HEK293 (cell line): ENCODE data around the gene TBX1.

Experiments
- CTCF ChIA-PET: fragments of 350-600 bp; formaldehyde crosslinking; extraction: SDS; loops from one replicate; lab custom pipeline; 2021; ENCODE audit warnings: antibody characterized with exemption; lab: Yijun Ruan, JAX
- POLR2A ChIA-PET: fragments of 300-600 bp; formaldehyde crosslinking; extraction: SDS; loops from one replicate; lab custom pipeline; 2020; ENCODE audit warnings: antibody characterized with exemption, inconsistent platforms; lab: Yijun Ruan, JAX
- H3K27ac ChIP-seq: fragments of 200-500 bp; sonication (Bioruptor generic); 2 replicates; pipeline ENCODE4 v1.5.1; 2014; ENCODE audit warnings: low read depth, low read length, control low read depth, inconsistent platforms; ENCODE audit errors: extremely low read depth
- H3K36me3 ChIP-seq, 2 experiments: fragments of 200-500 bp in 1 of 2; sonication (Bioruptor generic) in 1 of 2; 1 replicate in 1 of 2; 2 replicates in 1 of 2; pipeline ENCODE4 v1.5.1; 2014 to 2017; ENCODE audit warnings: inconsistent platforms in 2 of 2, low read length in 2 of 2; ENCODE audit not compliant: control insufficient read depth in 2 of 2, insufficient read depth in 1 of 2
- H3K4me1 ChIP-seq: fragments of 200-500 bp; sonication (Bioruptor generic); 2 replicates; pipeline ENCODE4 v1.5.1; 2014; ENCODE audit warnings: mild to moderate bottlenecking, low read length, inconsistent platforms; ENCODE audit not compliant: control insufficient read depth, insufficient read depth
- H3K4me3 ChIP-seq: 2 replicates; pipeline ENCODE4 v1.5.1; 2011; ENCODE audit warnings: low read depth, mild to moderate bottlenecking, control low read depth, low read length, moderate library complexity
- H3K9me3 ChIP-seq: fragments of 200-500 bp; sonication (Bioruptor generic); 2 replicates; pipeline ENCODE4 v1.5.1; 2014; ENCODE audit warnings: low read depth, low read length, inconsistent platforms; ENCODE audit not compliant: control insufficient read depth, insufficient read depth
- GLI4 ChIP-seq: fragments of 450-650 bp; formaldehyde crosslinking; IDR thresholded peaks from 2 replicates; pipeline ENCODE4 v1.5.1; 2016; ENCODE audit warnings: missing biosample characterization, missing genetic modification characterization
- HOXC10 ChIP-seq: sonication (generic); formaldehyde crosslinking; IDR thresholded peaks from 2 replicates; pipeline ENCODE4 v1.8.1; 2023; ENCODE audit warnings: mild to moderate bottlenecking, missing genetic modification reagents
- OVOL3 ChIP-seq: fragments of 450-650 bp; formaldehyde crosslinking; IDR thresholded peaks from 2 replicates; pipeline ENCODE4 v1.5.1; 2016; ENCODE audit warnings: missing biosample characterization, missing genetic modification characterization
- PRDM2 ChIP-seq: fragments of 450-650 bp; formaldehyde crosslinking; IDR thresholded peaks from 2 replicates; pipeline ENCODE4 v1.5.1; 2016; ENCODE audit warnings: missing biosample characterization, missing genetic modification characterization, borderline replicate concordance
- SP2 ChIP-seq: fragments of 450-650 bp; formaldehyde crosslinking; IDR thresholded peaks from 2 replicates; pipeline ENCODE4 v1.5.1; 2016; ENCODE audit warnings: missing biosample characterization, missing genetic modification characterization
- SP7 ChIP-seq: fragments of 450-650 bp; formaldehyde crosslinking; IDR thresholded peaks from 2 replicates; pipeline ENCODE4 v1.5.1; 2016; ENCODE audit warnings: missing biosample characterization, missing genetic modification characterization
- YY1 ChIP-seq: fragments of 450-650 bp; formaldehyde crosslinking; IDR thresholded peaks from 2 replicates; pipeline ENCODE4 v1.5.1; 2018; ENCODE audit warnings: missing biosample characterization, missing genetic modification characterization
- ZBTB48 ChIP-seq: fragments of 450-650 bp; formaldehyde crosslinking; IDR thresholded peaks from 2 replicates; pipeline ENCODE4 v1.5.1; 2016; ENCODE audit warnings: missing biosample characterization, missing genetic modification characterization
- ZFP69B ChIP-seq: fragments of 450-650 bp; formaldehyde crosslinking; IDR thresholded peaks from 2 replicates; pipeline ENCODE4 v1.5.1; 2016; ENCODE audit warnings: missing biosample characterization, missing genetic modification characterization
- ZNF169 ChIP-seq: fragments of 450-650 bp; formaldehyde crosslinking; IDR thresholded peaks from 2 replicates; pipeline ENCODE4 v1.5.1; 2016; ENCODE audit warnings: missing biosample characterization, missing genetic modification characterization
- ZNF2 ChIP-seq: fragments of 450-650 bp; formaldehyde crosslinking; IDR thresholded peaks from 2 replicates; pipeline ENCODE4 v1.5.1; 2016; ENCODE audit warnings: missing biosample characterization, missing genetic modification characterization
- ZNF221 ChIP-seq: fragments of 450-650 bp; formaldehyde crosslinking; IDR thresholded peaks from 2 replicates; pipeline ENCODE4 v1.5.1; 2017; ENCODE audit warnings: missing biosample characterization, missing genetic modification characterization, borderline replicate concordance
- ZNF280D ChIP-seq: fragments of 450-650 bp; formaldehyde crosslinking; IDR thresholded peaks from 2 replicates; pipeline ENCODE4 v1.5.1; 2016; ENCODE audit warnings: missing biosample characterization, missing genetic modification characterization
- ZNF366 ChIP-seq: fragments of 450-650 bp; formaldehyde crosslinking; conservative IDR thresholded peaks from 2 replicates; pipeline ENCODE4 v1.5.1; 2016; ENCODE audit warnings: missing biosample characterization, missing genetic modification characterization
- ZNF548 ChIP-seq: fragments of 450-650 bp; formaldehyde crosslinking; IDR thresholded peaks from 2 replicates; pipeline ENCODE4 v1.5.1; 2016; ENCODE audit warnings: missing biosample characterization, missing genetic modification characterization
- ZNF558 ChIP-seq: fragments of 450-650 bp; formaldehyde crosslinking; IDR thresholded peaks from 2 replicates; pipeline ENCODE4 v1.5.1; 2016; ENCODE audit warnings: missing biosample characterization, missing genetic modification characterization
- ZNF571 ChIP-seq: fragments of 450-650 bp; formaldehyde crosslinking; IDR thresholded peaks from 2 replicates; pipeline ENCODE4 v1.5.0; 2017; ENCODE audit warnings: missing biosample characterization, missing genetic modification characterization
- ZNF610 ChIP-seq: fragments of 450-650 bp; formaldehyde crosslinking; IDR thresholded peaks from 2 replicates; pipeline ENCODE4 v1.5.1; 2016; ENCODE audit warnings: missing biosample characterization, missing genetic modification characterization, borderline replicate concordance
- ZNF660 ChIP-seq: fragments of 450-650 bp; IDR thresholded peaks from 2 replicates; pipeline ENCODE4 v1.5.1; 2018; ENCODE audit warnings: missing biosample characterization, mild to moderate bottlenecking, missing genetic modification characterization
- TF ChIP-seq, protein P1 (sequence below): fragments of 450-650 bp; formaldehyde crosslinking; IDR thresholded peaks from 2 replicates; pipeline ENCODE4 v1.5.1; 2016; ENCODE audit warnings: missing biosample characterization, missing genetic modification characterization
- TF ChIP-seq, protein P2 (sequence below): fragments of 450-650 bp; formaldehyde crosslinking; IDR thresholded peaks from 2 replicates; pipeline ENCODE4 v1.5.1; 2016; ENCODE audit warnings: missing biosample characterization, missing genetic modification characterization

TBX1 gene

DNA sequence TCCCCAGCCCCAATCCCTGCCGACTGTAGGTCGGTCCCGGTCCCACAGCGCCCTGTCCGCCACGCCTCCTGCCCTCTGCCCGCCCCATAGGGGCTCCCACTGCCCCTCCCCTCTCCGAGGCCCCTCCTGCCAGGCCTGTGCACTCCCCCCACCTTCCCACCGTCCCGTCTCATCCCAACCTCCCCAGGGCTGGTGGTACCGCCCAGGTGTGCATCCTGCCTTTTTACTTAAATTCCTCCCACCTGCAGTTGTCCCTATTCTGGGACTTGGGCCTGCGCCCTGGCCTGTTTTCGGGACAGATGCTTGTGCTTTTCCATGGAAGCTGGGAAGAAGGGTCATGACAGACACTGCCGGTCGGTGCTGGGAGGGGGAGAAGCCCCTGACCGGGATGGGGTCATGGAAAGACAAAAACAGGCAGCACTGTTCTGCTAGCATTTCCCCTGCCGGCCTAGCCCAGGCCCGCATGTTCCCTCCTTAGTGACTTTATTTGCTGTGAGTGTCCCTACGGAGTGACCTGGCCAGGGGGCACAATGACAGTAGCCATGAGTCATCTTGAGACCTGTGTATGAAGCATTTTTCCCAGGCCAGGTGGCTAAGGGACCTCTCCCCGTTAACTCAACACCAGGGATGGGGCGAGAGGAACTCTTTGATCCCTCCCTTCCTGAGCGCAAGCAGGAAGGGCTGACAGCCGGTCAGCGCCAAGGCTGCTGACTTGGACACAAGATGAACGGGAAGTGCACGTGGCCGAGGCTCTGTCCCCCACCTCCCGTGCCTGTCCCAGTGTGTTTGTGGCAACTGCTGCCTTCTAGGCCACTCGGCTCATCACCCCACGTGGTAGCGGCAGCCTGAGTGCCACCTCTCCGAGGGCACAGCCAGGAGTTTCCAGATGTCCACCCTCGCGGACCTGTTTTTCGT, 7.1 kb downstream of the TBX1 start:
- POLR2A ChIA-PET, result no interaction called here
- Histone ChIP-seq H3K9me3 (no peaks in the 10 kb centered on the region), H3K4me3 (no peak overlapping the region), H3K4me1 (no peaks in the 10 kb centered on the region), H3K36me3 (peaks cover 0 to 77% of the 10 kb centered on the region in 2 experiments; a peak in 1 of 3 replicates), H3K27ac (no peak overlapping the region)
- CTCF ChIA-PET, result no interaction called here
- TF ChIP-seq SP2 (tag by site-specific recombination) (0 out of 2 replicates have a peak, but pooled peaks have one; percentile 14), ZNF221 (no peak)

- Histone ChIP-seq H3K4me3 (no peak overlapping the region), H3K27ac (no peak overlapping the region), H3K36me3 (peaks cover 0 to 60% of the 10 kb centered on the region in 2 experiments; a peak in 1 of 3 replicates), H3K4me1 (no peaks in the 10 kb centered on the region), H3K9me3 (no peaks in the 10 kb centered on the region)
- no peak for TF ChIP-seq GLI4 (tag by site-specific recombination)
- no peak for TF ChIP-seq PRDM2 (tag by site-specific recombination)
- TF ChIP-seq OVOL3, result no peak
- TF ChIP-seq ZFP69B, result no peak
- TF ChIP-seq ZNF558 (tag by site-specific recombination), result no peak
- no peak for TF ChIP-seq YY1 (tag by site-specific recombination)
- TF ChIP-seq ZBTB48 (tag by site-specific recombination), result no peak
- TF ChIP-seq ZNF366 (tag by site-specific recombination), result no peak
- TF ChIP-seq, protein P1, sequence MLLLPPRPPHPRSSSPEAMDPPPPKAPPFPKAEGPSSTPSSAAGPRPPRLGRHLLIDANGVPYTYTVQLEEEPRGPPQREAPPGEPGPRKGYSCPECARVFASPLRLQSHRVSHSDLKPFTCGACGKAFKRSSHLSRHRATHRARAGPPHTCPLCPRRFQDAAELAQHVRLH (tag by site-specific recombination), result no peak
- TF ChIP-seq HOXC10 (CRISPR knock-in tag), result no peak
- no peak for TF ChIP-seq ZNF548
- no peak for TF ChIP-seq ZNF2 (tag by site-specific recombination)
- no peak for TF ChIP-seq SP7
- TF ChIP-seq, protein P2, sequence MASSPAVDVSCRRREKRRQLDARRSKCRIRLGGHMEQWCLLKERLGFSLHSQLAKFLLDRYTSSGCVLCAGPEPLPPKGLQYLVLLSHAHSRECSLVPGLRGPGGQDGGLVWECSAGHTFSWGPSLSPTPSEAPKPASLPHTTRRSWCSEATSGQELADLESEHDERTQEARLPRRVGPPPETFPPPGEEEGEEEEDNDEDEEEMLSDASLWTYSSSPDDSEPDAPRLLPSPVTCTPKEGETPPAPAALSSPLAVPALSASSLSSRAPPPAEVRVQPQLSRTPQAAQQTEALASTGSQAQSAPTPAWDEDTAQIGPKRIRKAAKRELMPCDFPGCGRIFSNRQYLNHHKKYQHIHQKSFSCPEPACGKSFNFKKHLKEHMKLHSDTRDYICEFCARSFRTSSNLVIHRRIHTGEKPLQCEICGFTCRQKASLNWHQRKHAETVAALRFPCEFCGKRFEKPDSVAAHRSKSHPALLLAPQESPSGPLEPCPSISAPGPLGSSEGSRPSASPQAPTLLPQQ (tag by site-specific recombination), result no peak
- TF ChIP-seq ZNF660 (tag by site-specific recombination), result no peak
- no peak for TF ChIP-seq ZNF571 (tag by site-specific recombination)
- TF ChIP-seq ZNF610, result no peak
- no peak for TF ChIP-seq ZNF169 (tag by site-specific recombination)
- no peak for TF ChIP-seq ZNF280D (tag by site-specific recombination)
- ChIA-PET POLR2A (no interaction called here), CTCF (no interaction called here)
Measured at GRCh38 chr22:19769393-19769715, 8.8 kb downstream of the TBX1 start.
